GM12892 (cell line): ENCODE measurements around the gene REM2.

Experiments
- POLR2A ChIP-seq: IDR thresholded peaks from 2 replicates; pipeline ENCODE4 v1.6.1; 2011; ENCODE audit warnings: low read depth, low read length, control low read depth
- POLR2AphosphoS5 ChIP-seq: IDR thresholded peaks from 2 replicates; pipeline ENCODE4 v1.6.1; 2011; ENCODE audit warnings: low read depth, low read length, control low read depth

DNA sequence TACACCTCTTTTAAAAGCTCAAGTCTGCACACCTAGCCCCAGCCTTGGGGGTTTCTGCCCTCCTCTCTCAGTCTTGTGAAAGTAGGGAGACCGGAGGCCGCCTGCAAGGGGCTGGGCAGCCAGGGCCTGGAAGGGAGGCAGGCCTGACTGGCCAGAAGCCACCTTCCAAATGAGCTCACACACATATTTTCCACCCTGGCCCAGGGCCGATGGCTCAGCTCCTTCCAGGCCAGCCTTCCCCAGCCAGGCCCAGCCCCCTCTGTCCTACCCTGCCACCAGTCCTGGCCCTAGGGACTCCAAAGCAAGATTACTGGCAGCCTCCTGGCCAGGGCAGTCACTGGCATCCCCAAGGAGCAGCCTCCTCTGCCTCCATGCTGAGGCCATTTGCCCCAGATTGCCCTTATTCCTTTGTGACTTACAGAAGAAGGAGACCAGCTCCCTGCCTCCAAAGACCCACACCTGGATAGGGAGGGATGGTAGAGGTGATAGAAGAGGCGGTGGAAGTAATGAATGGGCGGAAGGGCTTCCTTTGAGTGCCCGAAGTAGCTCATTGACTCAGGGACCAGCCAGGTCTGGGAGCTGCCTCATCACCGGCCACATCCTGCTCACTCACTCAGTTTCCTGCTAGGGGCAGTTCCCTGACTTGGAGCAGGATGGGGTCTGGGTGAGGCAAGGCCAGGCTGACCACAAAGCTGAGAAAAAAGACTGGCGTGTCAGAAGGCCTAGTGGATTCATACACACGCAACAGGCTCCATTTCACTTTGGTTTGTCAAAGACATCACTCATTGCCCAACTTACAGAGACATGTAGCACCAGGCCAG, 31.9 kb upstream of the REM2 start:
- TF ChIP-seq POLR2A: no peak
- TF ChIP-seq POLR2AphosphoS5: no peak
